Measurements from ENCODE around the gene INAFM2. TPM values are rescaled to one million over a fixed set of nuclear protein-coding genes. Genes with fewer than 3 reads are reported as not detected.
A peak's percentile ranks its signal among the peaks of the same experiment; 100 is the strongest.

The INAFM2 gene
- total RNA-seq, 3 donors from 2014 or later: 15.6 to 120 (median 21.1) TPM

DNA sequence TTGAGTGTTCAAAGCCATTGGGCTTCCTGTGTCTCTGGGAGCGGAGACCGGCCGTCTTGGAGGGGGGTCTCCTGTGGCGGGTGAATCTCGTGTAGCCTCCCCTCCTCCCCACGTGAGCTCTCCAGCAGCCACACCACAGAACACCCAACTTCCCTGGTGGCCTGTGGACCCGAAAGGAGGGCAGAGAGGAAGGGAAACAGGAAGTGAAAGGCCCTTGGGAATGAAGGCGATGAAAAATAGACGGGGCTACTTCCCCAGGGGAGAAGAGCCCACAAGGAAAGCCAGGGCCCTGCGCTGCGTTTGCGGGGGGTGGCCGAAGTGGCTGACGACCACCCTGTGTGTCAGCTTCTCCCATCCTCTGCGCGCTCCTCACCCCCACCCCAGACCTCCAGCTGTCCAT, 46.0 kb upstream of the INAFM2 start:
- TF ChIP-seq, protein P1, sequence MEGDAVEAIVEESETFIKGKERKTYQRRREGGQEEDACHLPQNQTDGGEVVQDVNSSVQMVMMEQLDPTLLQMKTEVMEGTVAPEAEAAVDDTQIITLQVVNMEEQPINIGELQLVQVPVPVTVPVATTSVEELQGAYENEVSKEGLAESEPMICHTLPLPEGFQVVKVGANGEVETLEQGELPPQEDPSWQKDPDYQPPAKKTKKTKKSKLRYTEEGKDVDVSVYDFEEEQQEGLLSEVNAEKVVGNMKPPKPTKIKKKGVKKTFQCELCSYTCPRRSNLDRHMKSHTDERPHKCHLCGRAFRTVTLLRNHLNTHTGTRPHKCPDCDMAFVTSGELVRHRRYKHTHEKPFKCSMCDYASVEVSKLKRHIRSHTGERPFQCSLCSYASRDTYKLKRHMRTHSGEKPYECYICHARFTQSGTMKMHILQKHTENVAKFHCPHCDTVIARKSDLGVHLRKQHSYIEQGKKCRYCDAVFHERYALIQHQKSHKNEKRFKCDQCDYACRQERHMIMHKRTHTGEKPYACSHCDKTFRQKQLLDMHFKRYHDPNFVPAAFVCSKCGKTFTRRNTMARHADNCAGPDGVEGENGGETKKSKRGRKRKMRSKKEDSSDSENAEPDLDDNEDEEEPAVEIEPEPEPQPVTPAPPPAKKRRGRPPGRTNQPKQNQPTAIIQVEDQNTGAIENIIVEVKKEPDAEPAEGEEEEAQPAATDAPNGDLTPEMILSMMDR (IDR thresholded peaks at IDR 0.05): no peak
- no peaks in the 10 kb centered on the region for H3K9me3 ChIP-seq
- H3K4me1 ChIP-seq (ENCODE audit: low read depth): peaks cover 21% of the 10 kb centered on the region
- no peak for ATAC-seq
- H3K36me3 ChIP-seq (ENCODE audit: low read depth): no peaks in the 10 kb centered on the region
- intact Hi-C loops (cut with DNase I, micrococcal nuclease): no loop called here
- DNase-seq: peak in 1 of 3 donors; percentile 46
- H3K4me3 ChIP-seq: no peak overlapping the region

DNA sequence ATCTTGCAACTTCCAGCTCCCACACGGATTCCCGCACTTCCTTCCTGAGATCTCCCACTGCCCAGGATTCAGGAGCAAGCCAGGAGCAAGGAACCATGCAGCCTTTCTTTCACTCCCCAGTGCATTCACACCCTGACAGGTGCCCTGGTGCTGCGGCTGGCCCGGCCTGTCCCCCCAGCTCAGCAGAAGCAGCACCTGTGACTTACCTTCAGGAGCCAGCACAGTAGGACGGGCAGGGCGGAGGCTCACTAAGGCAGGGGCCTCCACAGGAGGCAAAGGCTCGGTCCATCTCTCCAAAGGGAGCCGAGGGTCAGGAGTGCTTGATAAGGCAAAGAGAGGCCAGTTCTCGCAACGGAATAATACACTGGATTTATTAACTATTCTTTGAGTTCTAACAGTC, 45.5 kb upstream of the INAFM2 start:
- Histone ChIP-seq H3K4me3 (no peak overlapping the region), H3K9me3 (no peaks in the 10 kb centered on the region), H3K4me1 (ENCODE audit: low read depth) (peaks cover 27% of the 10 kb centered on the region), H3K36me3 (ENCODE audit: low read depth) (no peaks in the 10 kb centered on the region)
- TF ChIP-seq, protein P1 (IDR thresholded peaks at IDR 0.05): no peak
- intact Hi-C loops (cut with DNase I, micrococcal nuclease): no loop called here
- ATAC-seq (no peak), DNase-seq (no peak)

GRCh38 chr15:40279437-40280141, 43.9 kb upstream of the INAFM2 start:
- H3K4me3 ChIP-seq: no peak overlapping the region
- peak; percentile 75 for ATAC-seq
- H3K36me3 ChIP-seq (ENCODE audit: low read depth): no peaks in the 10 kb centered on the region
- peaks cover 30% of the 10 kb centered on the region for H3K4me1 ChIP-seq (ENCODE audit: low read depth)
- TF ChIP-seq, protein P1 (IDR thresholded peaks at IDR 0.05): peak; percentile 98
- H3K9me3 ChIP-seq: no peaks in the 10 kb centered on the region
- intact Hi-C loops (cut with DNase I, micrococcal nuclease): no loop called here
- peak; percentile 76 to 88 (median 82) for DNase-seq

DNA sequence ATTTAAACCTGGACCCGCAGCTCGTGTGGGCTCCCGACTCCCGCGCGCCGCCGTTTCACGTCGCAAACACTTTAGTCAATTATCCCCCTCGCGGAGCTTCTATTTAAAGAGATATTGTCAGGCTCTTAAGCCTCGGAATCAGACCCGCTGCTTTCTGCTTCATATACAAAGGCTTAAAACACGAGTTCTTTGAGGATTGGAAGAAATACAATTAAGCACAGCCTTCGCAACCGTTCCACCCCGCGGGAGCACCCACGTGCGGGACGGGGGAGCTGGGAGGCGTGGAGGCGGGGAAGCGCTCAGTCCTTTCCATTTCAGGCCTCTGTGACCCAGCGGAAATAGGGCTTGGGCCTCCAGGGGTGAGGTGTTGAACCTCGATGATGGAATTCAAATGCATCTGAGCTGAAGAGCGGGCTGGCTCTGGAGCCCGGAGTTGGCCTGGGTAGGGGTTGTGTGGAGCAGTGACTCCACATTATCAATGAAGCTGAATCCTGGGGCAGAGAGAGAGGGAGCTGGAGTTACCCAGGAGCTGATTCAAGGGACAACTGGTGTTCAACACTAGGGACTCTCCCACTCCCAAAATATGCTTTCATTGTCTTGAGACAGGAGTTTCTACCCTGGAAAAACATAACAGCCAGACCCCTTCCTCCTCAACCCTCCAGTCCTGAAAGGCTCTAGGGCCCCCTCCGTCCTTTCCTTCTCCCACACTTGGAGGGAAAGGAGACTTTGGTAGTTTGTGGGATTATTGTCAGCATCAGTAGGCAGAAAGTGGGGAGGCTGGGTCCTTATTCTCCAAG, 43.0 kb upstream of the INAFM2 start:
- intact Hi-C loops (cut with DNase I, micrococcal nuclease): no loop called here
- ATAC-seq (no peak), DNase-seq (no peak)
- H3K4me1 ChIP-seq (ENCODE audit: low read depth): peaks cover 30% of the 10 kb centered on the region
- no peaks in the 10 kb centered on the region for H3K36me3 ChIP-seq (ENCODE audit: low read depth)
- H3K4me3 ChIP-seq: no peak overlapping the region
- H3K9me3 ChIP-seq: no peaks in the 10 kb centered on the region
- TF ChIP-seq, protein P1 (IDR thresholded peaks at IDR 0.05): no peak

DNA sequence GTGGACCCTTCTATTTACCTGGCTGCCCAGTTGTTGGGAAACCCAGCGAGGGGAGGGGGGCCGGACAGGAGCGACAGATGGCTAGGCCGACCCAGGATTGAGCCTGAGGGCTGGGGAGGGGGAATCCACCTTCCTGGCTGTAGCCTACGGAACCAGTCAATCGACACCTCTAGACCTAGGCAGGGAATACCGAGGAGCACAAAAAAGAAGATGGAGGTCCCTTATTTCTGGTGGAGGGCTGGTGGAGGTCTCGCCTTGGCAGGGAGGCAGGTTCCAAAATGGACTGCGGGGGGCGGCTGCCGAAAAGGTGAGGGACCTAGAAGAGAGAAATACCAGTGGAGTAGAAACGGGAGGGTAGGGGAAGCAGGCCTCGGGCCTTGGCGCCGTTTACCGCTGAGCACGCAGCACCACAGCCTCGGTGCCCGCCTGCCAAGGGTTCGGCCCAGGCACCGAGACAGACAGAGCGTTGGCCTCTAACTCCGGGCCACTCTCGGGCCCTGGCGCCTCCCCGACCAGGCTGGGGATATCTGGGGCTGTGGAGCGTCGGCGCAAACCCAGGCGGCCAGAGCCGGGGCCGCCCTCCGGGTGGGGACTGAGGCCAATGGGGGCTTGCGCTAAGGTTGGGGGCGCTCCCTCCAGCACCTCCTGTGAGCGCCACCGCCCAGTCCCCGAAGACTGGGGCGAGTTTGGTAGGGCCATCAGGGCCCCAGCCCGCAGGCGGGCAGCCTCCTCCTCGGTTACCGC, 42.3 kb upstream of the INAFM2 start:
- ATAC-seq: no peak
- TF ChIP-seq, protein P1 (IDR thresholded peaks at IDR 0.05): no peak
- DNase-seq: no peak
- Histone ChIP-seq H3K4me1 (ENCODE audit: low read depth) (peaks cover 30% of the 10 kb centered on the region), H3K4me3 (no peak overlapping the region), H3K36me3 (ENCODE audit: low read depth) (no peaks in the 10 kb centered on the region), H3K9me3 (no peaks in the 10 kb centered on the region)
- intact Hi-C loops (cut with DNase I, micrococcal nuclease): no loop called here

Measured in mucosa of descending colon (tissue), 3 donors.